ENCODE measurements around the gene TRIP12.
"Not testable (repeated sequence)": the region's sequence is repeated elsewhere in the genome, so short reads cannot be mapped to it uniquely, and the experiment has no call there.

Gene TRIP12

DNA sequence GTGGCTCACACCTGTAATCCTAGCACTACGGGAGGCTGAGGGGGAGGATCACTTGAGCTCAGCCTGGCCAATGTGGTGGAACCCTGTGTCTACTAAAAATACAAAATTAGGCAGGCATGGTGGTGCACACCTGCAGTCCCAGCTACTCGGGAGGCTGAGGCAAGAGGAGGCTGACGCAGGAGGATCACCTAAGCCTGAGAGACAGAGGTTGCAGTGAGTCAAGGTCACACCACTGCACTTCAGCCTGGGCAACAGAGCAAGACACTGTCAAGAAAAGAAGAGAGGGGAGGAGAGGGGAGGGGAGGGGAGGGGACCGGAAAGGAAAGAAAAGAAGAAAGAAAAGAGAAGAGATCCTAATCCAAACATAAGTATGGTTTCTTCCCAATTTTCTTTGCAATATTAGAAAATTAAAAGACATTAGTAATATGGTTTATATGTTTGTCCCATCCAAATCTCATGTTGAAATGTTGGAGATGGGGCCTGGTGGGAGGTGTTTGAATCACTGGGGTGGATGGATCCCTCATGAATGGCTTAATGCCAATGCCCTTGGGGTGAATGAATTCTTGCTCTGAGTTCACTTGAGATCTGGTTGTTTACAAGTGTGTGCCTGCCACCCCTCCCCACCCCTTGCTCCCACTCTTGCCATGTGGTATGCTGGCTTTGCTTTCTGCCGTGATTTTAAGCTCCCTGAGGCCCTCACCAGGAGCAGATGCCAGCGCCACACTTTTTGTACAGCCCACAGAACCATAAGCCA is 50.7 kb downstream of the TRIP12 start:
- DNase-seq = no peak

DNA sequence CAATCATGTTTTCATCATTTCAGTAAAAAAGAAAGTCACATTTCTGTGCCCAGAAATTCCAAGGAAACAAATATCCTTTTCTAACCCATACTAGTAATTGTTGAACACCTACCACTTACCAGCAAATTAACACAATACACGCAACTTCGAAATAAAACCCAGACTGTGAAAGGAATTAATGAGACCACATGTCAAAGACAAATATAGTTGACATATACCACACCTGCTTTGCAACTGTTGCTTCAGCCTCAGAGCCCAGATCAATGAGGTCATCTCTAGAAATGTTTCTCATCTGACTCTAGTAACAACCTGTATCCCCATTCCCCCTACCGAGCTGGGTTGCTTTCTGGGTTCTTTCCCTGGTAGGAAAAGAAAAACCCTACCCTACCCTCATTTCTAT is 52.6 kb downstream of the TRIP12 start:
- no peak for DNase-seq

GRCh38 chr2:229868794-229869193 is 53.0 kb downstream of the TRIP12 start:
- DNase-seq = no peak

DNA sequence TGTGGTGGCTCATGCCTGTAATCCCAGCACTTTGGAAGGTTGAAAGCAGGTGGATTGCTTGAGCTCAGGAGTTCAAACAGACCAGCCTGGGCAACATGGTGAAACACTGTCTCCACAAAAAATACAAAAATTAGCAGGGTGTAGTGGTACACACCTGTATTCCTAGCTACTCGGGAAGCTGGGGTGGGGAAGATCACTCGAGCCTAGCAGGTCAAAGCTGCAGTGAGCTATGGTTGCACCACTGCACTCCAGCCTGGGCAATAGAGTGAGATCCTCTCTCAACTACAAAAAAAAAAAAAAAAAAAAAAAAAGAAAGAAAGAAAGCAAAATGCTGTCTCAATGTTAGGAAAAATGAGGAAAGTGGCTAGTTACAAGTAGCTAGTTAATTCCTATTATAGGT is 56.8 kb downstream of the TRIP12 start:
- DNase-seq = no peak

GRCh38 chr2:229861431-229861830 is 60.4 kb downstream of the TRIP12 start:
- no peak for DNase-seq

DNA sequence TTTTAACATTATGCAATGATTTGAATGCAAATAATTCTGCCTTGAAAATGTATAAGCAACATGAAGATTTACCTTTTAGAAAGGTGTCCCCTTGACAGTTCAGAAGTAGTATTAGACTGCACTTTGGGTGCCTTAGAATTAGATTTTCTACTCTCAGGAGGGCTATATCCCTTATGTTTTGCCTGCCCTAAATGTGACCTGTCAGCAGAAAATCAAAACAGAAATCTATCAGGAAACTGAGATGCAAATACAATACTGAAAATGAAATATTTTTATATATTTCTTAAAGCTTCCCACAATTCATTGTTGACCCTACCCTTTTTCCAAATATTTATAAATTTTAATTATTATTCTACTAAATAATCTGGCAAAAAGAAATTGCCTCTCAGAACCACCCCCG is 61.5 kb downstream of the TRIP12 start:
- no peak for DNase-seq

GRCh38 chr2:229858351-229858750 is 63.5 kb downstream of the TRIP12 start:
- no peak for DNase-seq

GRCh38 chr2:229857634-229858033 is 64.2 kb downstream of the TRIP12 start:
- no peak for DNase-seq

GRCh38 chr2:229856413-229856812 is 65.4 kb downstream of the TRIP12 start:
- no peak for DNase-seq

GRCh38 chr2:229855116-229855515 is 66.7 kb downstream of the TRIP12 start:
- DNase-seq = no peak

GRCh38 chr2:229852565-229852964 is 69.2 kb downstream of the TRIP12 start:
- DNase-seq = no peak

- DNase-seq = no peak
These were observed 69.9 kb downstream of the TRIP12 start for GRCh38 chr2:229851870-229852269.

DNA sequence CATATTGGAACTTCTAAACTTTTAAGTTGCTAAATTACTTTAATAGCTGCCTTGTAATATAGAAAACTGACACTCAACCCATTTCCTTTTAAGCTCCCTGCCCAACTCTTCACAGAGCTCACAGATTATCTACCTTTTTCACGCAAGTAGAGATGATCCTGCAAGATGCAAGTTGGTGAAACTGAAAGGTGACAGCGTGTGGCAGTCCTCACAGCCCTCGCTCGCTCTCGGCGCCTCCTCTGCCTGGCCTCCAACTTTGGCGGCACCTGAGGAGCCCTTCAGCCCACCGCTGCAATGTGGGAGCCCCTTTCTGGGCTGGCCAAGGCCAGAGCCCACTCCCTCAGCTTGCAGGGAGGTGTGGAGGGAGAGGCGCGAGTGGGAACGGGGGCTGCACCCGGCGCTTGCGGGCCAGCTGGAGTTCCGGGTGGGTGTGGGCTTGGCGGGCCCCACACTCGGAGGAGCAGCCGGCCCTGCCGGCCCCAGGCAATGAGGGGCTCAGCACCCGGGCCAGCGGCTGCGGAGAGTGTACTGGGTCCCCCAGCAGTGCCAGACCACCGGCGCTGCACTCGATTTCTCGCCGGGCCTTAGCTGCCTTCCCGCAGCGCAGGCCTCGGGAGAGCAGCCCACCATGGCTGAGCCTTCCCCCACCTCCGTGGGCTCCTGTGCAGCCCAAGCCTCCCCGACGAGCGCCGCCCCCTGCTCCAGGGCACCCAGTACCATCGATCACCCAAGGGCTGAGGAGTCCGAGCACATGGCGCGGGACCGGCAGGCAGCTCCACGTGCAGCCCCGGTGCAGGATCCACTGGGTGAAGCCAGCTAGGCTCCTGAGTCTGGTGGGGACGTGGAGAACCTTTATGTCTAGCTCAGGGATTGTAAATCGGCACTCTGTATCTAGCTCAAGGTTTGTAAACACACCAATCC is 71.2 kb downstream of the TRIP12 start:
- not testable (repeated sequence) for DNase-seq

DNA sequence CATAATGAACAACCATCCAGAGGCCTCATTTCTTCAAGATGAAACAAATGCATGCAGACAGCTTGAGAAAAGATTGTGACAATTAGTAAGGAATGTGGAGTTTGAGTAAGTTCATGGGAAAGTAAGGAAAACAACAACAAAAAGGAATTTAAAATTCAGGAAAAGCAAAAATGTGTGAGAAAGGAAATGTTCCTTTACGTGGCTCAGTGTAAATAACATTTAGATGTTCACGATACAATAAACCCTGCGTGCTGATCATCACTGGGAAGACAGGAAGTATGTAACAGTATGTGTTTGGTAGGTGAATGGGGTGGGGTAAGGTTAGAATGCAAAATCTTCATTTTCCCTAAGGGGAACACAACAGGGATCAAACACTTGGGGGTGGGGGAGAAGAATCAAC is 72.7 kb downstream of the TRIP12 start:
- no peak for DNase-seq

GRCh38 chr2:229843613-229844012 is 78.2 kb downstream of the TRIP12 start:
- DNase-seq = no peak

DNA sequence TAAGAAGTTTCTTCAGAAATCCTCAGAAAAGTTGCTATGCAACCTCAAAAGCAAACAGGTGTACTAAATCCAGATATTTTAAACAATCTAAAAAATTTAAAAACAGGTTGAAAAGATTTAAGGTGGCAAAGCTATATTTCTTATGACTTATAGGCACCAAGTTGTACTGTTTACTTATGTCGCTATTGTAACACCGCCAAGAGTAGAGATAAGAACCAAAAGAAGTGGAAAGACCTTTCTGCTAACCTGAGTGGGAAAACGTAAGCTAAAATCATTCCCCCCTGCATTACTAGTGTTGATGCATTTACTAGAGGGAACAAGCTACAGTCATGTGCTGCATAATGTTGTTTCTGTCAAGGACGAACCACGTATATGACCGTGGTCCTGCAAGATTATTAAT is 83.1 kb downstream of the TRIP12 start:
- no peak for DNase-seq

- no peak for DNase-seq
These were observed 85.0 kb downstream of the TRIP12 start for GRCh38 chr2:229836847-229837246.

GRCh38 chr2:229835596-229836283 is 86.1 kb downstream of the TRIP12 start:
- no peak for DNase-seq

- not testable (repeated sequence) for DNase-seq
These were observed 87.4 kb downstream of the TRIP12 start for GRCh38 chr2:229834368-229834767.

DNA sequence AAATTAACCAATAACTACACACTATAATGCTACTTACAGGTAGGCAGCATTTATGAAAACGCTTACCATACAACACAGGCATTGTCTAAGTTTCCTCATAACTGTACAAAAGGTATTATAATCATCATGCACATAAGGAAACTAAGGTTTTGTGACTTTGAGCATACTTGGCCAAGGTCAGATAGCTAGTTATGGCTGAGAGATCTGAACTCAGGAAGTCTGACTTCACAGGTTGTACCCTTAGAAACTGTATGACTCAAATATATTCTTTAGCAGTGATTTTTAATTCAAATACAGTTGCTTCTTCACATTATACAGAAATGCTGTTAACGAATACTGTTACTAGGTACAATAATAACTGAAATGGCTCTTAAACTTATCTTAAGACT is 89.3 kb downstream of the TRIP12 start:
- DNase-seq = no peak

DNA sequence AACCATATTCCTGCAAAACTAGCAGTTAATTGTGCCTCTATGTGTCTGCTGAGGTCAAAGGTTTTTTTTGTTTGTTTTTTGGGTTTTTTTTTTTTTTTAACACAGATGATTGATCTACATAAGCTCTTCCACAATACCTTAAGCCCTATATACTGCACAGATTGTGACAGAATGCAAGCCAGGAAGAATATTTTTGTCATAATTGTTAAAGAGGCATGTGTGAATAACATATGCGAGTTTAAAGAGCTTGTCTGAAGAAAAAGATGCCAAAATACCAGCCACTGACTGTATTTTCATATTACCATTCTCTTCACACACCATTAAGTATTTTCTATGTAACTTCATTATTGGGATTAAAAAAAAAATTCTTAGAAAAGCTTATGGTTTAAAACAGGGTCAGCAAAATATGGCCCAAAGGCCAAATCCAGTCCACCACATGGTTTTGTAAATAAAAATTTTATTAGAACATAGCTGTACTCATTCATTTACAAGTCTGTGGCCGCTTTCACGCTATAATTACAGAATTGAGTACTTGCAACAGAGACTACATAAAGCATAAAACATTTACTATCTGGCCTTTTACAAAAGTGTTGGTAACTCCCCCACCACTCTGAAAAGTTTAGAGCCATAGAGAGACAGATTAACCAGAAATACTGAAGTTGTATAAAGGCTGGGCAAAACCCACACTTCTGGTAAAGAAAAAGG is 89.9 kb downstream of the TRIP12 start:
- DNase-seq = no peak

DNA sequence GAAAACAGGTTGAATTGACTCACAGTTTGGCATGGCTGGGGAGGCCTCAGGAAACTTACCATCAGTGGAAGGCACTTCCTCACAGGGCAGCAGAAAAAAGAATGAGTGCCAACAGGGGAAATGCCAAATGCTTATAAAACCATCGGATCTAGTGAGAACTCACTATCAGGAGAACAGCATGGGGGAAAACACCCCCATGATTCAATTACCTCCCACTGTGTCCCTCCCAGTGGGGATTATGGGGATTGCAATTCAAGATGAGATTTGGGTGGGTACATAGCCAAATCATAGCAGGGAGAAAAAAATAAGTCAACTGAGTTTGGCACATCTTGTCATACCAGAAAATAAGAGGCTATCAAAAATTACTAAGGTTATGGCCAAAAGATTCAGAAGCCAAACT is 96.3 kb downstream of the TRIP12 start:
- no peak for DNase-seq

GRCh38 chr2:229821316-229821715 is 100.5 kb downstream of the TRIP12 start:
- DNase-seq = no peak

Measured in 8988T (cell line).